ENCODE results near the gene PELI1.

- TF ChIP-seq PATZ1 (CRISPR knock-in tag; IDR thresholded peaks at IDR 0.05; ENCODE audit: borderline replicate concordance) (no peak), TCF4 (CRISPR knock-in tag; IDR thresholded peaks at IDR 0.05; ENCODE audit: borderline replicate concordance) (no peak), RARB (CRISPR knock-in tag; IDR thresholded peaks at IDR 0.05) (no peak), ARNTL (CRISPR knock-in tag; IDR thresholded peaks at IDR 0.05; ENCODE audit: borderline replicate concordance, low read depth) (no peak), ZNF70 (CRISPR knock-in tag; IDR thresholded peaks at IDR 0.05) (no peak), ZNF565 (CRISPR knock-in tag; conservative IDR thresholded peaks at IDR 0.05; ENCODE audit: low read depth) (no peak), POU6F1 (CRISPR knock-in tag; IDR thresholded peaks at IDR 0.05; ENCODE audit: borderline replicate concordance, low read depth) (no peak)
Observed at GRCh38 chr2:64112016-64112415, 32.2 kb downstream of the PELI1 start.

Measured in SK-N-SH treated with all-trans-retinoic acid at 6 μM for 48 hours (cell line).